IMR-90 (cell line): Measurements from ENCODE around the gene APOE.

Source experiments
- BHLHE40 ChIP-seq: fragments of 150-350 bp; IDR thresholded peaks from 2 replicates; pipeline ENCODE4 v1.6.1; 2016; ENCODE audit warnings: mild to moderate bottlenecking, low read depth, low read length
- FOS ChIP-seq: fragments of 150-350 bp; IDR thresholded peaks from 2 replicates; pipeline ENCODE4 v1.6.1; 2016; ENCODE audit warnings: low read depth, low read length
- MAFK ChIP-seq: IDR thresholded peaks from 2 replicates; pipeline ENCODE4 v1.6.1; 2012; ENCODE audit warnings: low read depth, low read length, improper control_type of control experiment
- POLR2A ChIP-seq: IDR thresholded peaks from 2 replicates; pipeline ENCODE4 v1.6.1; 2012; ENCODE audit warnings: mild to moderate bottlenecking, low read depth, low read length
- RAD21 ChIP-seq: IDR thresholded peaks from 2 replicates; pipeline ENCODE4 v1.6.1; 2012; ENCODE audit warnings: low read length, improper control_type of control experiment
- TF ChIP-seq, protein P1 (sequence below): conservative IDR thresholded peaks from 2 replicates; pipeline ENCODE4 v1.5.1; 2012; ENCODE audit warnings: mild to moderate bottlenecking, low read depth, low read length, improper control_type of control experiment
- TF ChIP-seq, protein P2 (sequence below): fragments of 150-350 bp; IDR thresholded peaks from 2 replicates; pipeline ENCODE4 v1.6.1; 2017; ENCODE audit warnings: mild to moderate bottlenecking, antibody characterized with exemption, low read length, low read depth

GRCh38 chr19:44949550-44949949, 44.0 kb downstream of the APOE start:
- TF ChIP-seq, protein P1, sequence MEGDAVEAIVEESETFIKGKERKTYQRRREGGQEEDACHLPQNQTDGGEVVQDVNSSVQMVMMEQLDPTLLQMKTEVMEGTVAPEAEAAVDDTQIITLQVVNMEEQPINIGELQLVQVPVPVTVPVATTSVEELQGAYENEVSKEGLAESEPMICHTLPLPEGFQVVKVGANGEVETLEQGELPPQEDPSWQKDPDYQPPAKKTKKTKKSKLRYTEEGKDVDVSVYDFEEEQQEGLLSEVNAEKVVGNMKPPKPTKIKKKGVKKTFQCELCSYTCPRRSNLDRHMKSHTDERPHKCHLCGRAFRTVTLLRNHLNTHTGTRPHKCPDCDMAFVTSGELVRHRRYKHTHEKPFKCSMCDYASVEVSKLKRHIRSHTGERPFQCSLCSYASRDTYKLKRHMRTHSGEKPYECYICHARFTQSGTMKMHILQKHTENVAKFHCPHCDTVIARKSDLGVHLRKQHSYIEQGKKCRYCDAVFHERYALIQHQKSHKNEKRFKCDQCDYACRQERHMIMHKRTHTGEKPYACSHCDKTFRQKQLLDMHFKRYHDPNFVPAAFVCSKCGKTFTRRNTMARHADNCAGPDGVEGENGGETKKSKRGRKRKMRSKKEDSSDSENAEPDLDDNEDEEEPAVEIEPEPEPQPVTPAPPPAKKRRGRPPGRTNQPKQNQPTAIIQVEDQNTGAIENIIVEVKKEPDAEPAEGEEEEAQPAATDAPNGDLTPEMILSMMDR = no peak
- TF ChIP-seq BHLHE40 = no peak
- TF ChIP-seq RAD21 = no peak
- no peak for TF ChIP-seq POLR2A
- TF ChIP-seq, protein P2, sequence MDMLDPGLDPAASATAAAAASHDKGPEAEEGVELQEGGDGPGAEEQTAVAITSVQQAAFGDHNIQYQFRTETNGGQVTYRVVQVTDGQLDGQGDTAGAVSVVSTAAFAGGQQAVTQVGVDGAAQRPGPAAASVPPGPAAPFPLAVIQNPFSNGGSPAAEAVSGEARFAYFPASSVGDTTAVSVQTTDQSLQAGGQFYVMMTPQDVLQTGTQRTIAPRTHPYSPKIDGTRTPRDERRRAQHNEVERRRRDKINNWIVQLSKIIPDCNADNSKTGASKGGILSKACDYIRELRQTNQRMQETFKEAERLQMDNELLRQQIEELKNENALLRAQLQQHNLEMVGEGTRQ = no peak
- TF ChIP-seq FOS = no peak
- TF ChIP-seq MAFK = no peak
